NB4 (cell line): ENCODE data around the gene ZNF827.

Source experiments
- CTCF ChIP-seq: IDR thresholded peaks from one replicate; pipeline ENCODE4 v1.5.1; 2012; ENCODE audit warnings: low read depth, low read length
- MAX ChIP-seq: IDR thresholded peaks from 2 replicates; pipeline ENCODE4 v1.6.1; 2011; ENCODE audit warnings: low read depth, low read length
- MYC ChIP-seq: IDR thresholded peaks from 2 replicates; pipeline ENCODE4 v1.6.1; 2011; ENCODE audit warnings: low read depth, low read length
- POLR2A ChIP-seq: IDR thresholded peaks from 2 replicates; pipeline ENCODE4 v1.6.1; 2011; ENCODE audit warnings: mild to moderate bottlenecking; ENCODE audit not compliant: insufficient read length; ENCODE audit errors: extremely low read depth

- TF ChIP-seq CTCF, result no peak
- no peak for TF ChIP-seq POLR2A
- TF ChIP-seq MAX, result no peak
- TF ChIP-seq MYC, result no peak
Measured at GRCh38 chr4:145791988-145792387, 146.6 kb downstream of the ZNF827 start.
